ENCODE data around the gene TGFBR3. TPM values are rescaled to one million over a fixed set of nuclear protein-coding genes. Genes with fewer than 3 reads are reported as not detected.
A peak's percentile ranks its signal among the peaks of the same experiment; 100 is the strongest.

Gene TGFBR3
- total and polyA plus RNA-seq, 2 of the 4 experiments (the other 2 are of a cell fraction) = 3.0 to 11.3 TPM

- Histone ChIP-seq H3K56ac (ENCODE audit: extremely low read depth, insufficient read depth, low read length) (no peak overlapping the region), H4K5ac (ENCODE audit: low read depth, low read length) (no peak overlapping the region), H2BK20ac (ENCODE audit: low read depth, low read length) (peak overlapping the region; percentile 28; the same call in 1 of the 2 replicates), H3K27me3 (ENCODE audit: control insufficient read depth, insufficient read depth, low read length) (no peaks in the 10 kb centered on the region), H3K18ac (ENCODE audit: low read depth, low read length) (no peak overlapping the region), H3K36me3 (ENCODE audit: control insufficient read depth, insufficient read depth, low read length) (no peaks in the 10 kb centered on the region; the same call in 1 of the 2 replicates), H4K20me1 (ENCODE audit: insufficient read depth, low read length) (no peaks in the 10 kb centered on the region), H4K8ac (ENCODE audit: low read depth in 2 of 2, low read length in 2 of 2) (no peak overlapping the region), H3K9me3 (ENCODE audit: control insufficient read depth, insufficient read depth, low read length) (no peaks in the 10 kb centered on the region), H3K4me1 (ENCODE audit: control insufficient read depth, insufficient read depth, low read length) (peaks cover 18% of the 10 kb centered on the region), H3K9ac (ENCODE audit: low read depth, low read length) (no peak overlapping the region), H3K27ac (ENCODE audit: insufficient read depth, low read length) (no peak overlapping the region), H3K9me1 (ENCODE audit: insufficient read depth, low read length) (peaks cover 15% of the 10 kb centered on the region), H3K14ac (replicated peaks; ENCODE audit: low read depth, low read length) (no peak overlapping the region), H2AK5ac (ENCODE audit: low read depth, low read length) (no peak overlapping the region), H2BK15ac (ENCODE audit: low read depth, low read length) (no peak overlapping the region), H3K79me1 (ENCODE audit: low read depth in 1 of 2, low read length in 2 of 2) (peaks cover 0 to 4% of the 10 kb centered on the region in 2 experiments; a peak in 2 of 4 replicates), H3K4me3 (ENCODE audit: insufficient read depth, low read depth, low read length) (no peak overlapping the region), H3K4ac (ENCODE audit: low read depth, low read length) (no peak overlapping the region), H2AK9ac (replicated peaks; ENCODE audit: low read depth, low read length, poor library complexity) (no peak overlapping the region), H3K23ac (ENCODE audit: low read depth, low read length) (no peak overlapping the region), H2AFZ (replicated peaks; ENCODE audit: low read length, poor library complexity) (no peak overlapping the region), H2BK5ac (ENCODE audit: low read depth, low read length, poor library complexity, severe bottlenecking) (no peak overlapping the region), H2BK120ac (ENCODE audit: low read depth, low read length) (no peak overlapping the region), H3K4me2 (ENCODE audit: low read depth, low read length) (no peak overlapping the region), H4K91ac (ENCODE audit: insufficient read depth, low read depth, low read length) (no peak overlapping the region)
- TF ChIP-seq CEBPB (IDR thresholded peaks at IDR 0.05; ENCODE audit: low read depth, low read length) (no peak), NFE2L2 (IDR thresholded peaks at IDR 0.05; ENCODE audit: low read depth, low read length) (no peak), CTCF (conservative IDR thresholded peaks at IDR 0.05; ENCODE audit: low read depth, low read length) (no peak), MAFK (IDR thresholded peaks at IDR 0.05; ENCODE audit: low read depth, low read length) (no peak), SMC3 (IDR thresholded peaks at IDR 0.05; ENCODE audit: low read depth, low read length) (no peak), ELK1 (IDR thresholded peaks at IDR 0.05; ENCODE audit: borderline replicate concordance, low read depth, low read length) (no peak), FOS (IDR thresholded peaks at IDR 0.05; ENCODE audit: low read depth, low read length) (no peak), RFX5 (IDR thresholded peaks at IDR 0.05; ENCODE audit: low read depth, low read length) (no peak), RAD21 (IDR thresholded peaks at IDR 0.05; ENCODE audit: low read length) (no peak), RCOR1 (IDR thresholded peaks at IDR 0.05; ENCODE audit: insufficient replicate concordance, low read length) (no peak), POLR2A (IDR thresholded peaks at IDR 0.05; ENCODE audit: low read depth, low read length) (no peak), BHLHE40 (IDR thresholded peaks at IDR 0.05; ENCODE audit: low read depth, low read length) (no peak), MAZ (IDR thresholded peaks at IDR 0.05; ENCODE audit: borderline replicate concordance, low read depth, low read length) (no peak), CHD1 (IDR thresholded peaks at IDR 0.05; ENCODE audit: low read depth, low read length) (no peak)
- ChIA-PET CTCF (interaction anchor here (1.3 to 1.6 kb wide), 2 partner anchors 9 to 46 kb away, joined by 3 to 5 read pairs; no protein-coding TSS in a partner anchor), POLR2A (ENCODE audit: unreplicated experiment) (no interaction called here)
- dilution Hi-C loops (cut with HindIII; ENCODE audit: low sequenced_read_pairs, unreplicated experiment) (no loop called here), in situ Hi-C loops (cut with MboI; ENCODE audit: low sequenced_read_pairs) (no loop called here), intact Hi-C loops (cut with micrococcal nuclease) (loop anchor here (5.0 kb wide), 1 partner anchor 103 kb away; the partner anchor contains the start of gene TGFBR3)
- no peak for DNase-seq
- WGBS, 2 experiments (ENCODE audit: extremely low coverage in 2 of 2, insufficient read length in 1 of 2) = 100% methylated on average over 1 of the region's 4 CpGs; no CpG with 5 or more reads in 1 of the 2 experiments
- ATAC-seq (ENCODE audit: low read depth) = no peak
- BruUV-seq (replicated peaks) = no TSS peak
Observed at GRCh38 chr1:91784616-91785015, 101.3 kb downstream of the TGFBR3 start.
